Vagina (tissue), 2 donors: ENCODE data around the gene TRIP4. TPM values are rescaled to one million over a fixed set of nuclear protein-coding genes. Genes with fewer than 3 reads are reported as not detected.

Experiments used
- DNase-seq, 2 donors: peaks; one replicate each; pipeline ENCODE4 v3.0.0-alpha.2; 2017; ENCODE audit errors: extremely low spot score in 2 of 2
- H3K27ac ChIP-seq: fragments of 200-600 bp; sonication (generic); one replicate; pipeline ENCODE4 v1.5.1; 2019
- H3K27me3 ChIP-seq: fragments of 200-600 bp; sonication (generic); one replicate; pipeline ENCODE4 v1.5.1; 2019
- H3K36me3 ChIP-seq, 2 donors: fragments of 200-600 bp; sonication (generic); one replicate each; pipeline ENCODE4 v1.5.1; 2017 to 2019
- H3K4me1 ChIP-seq: fragments of 200-600 bp; sonication (generic); one replicate; pipeline ENCODE4 v1.5.1; 2019
- H3K4me3 ChIP-seq, 2 donors: fragments of 200-600 bp; sonication (generic); 1 replicate in 1 of 2; 2 replicates in 1 of 2; pipeline ENCODE4 v1.5.1; 2016 to 2019
- H3K9me3 ChIP-seq: fragments of 200-600 bp; sonication (generic); one replicate; pipeline ENCODE4 v1.5.1; 2019
- CTCF ChIP-seq, 3 experiments: fragments of 450-650 bp in 2 of 3; fragments of 200-600 bp in 1 of 3; sonication (generic) in 1 of 3; IDR thresholded peaks; one replicate each; pipeline ENCODE4 v1.5.1; 2017 to 2019; ENCODE audit warnings: antibody characterized with exemption in 3 of 3, mild to moderate bottlenecking in 2 of 3, moderate library complexity in 2 of 3
- POLR2A ChIP-seq, 2 donors: fragments of 450-650 bp; IDR thresholded peaks; one replicate each; pipeline ENCODE4 v1.6.1; 2017; ENCODE audit warnings: antibody characterized with exemption in 2 of 2, mild to moderate bottlenecking in 2 of 2, moderate library complexity in 2 of 2
- POLR2AphosphoS5 ChIP-seq, 2 donors: sonication (generic); formaldehyde crosslinking; IDR thresholded peaks; one replicate each; pipeline ENCODE4 v1.9.0; 2017; ENCODE audit warnings: antibody characterized with exemption in 2 of 2, mild to moderate bottlenecking in 2 of 2, low read depth in 1 of 2; ENCODE audit not compliant: insufficient read depth in 1 of 2
- intact Hi-C: fragments of 100-400 bp; cut with DNase I; formaldehyde crosslinking; loops from one replicate; pipeline ENCODE4 v1.15.1; 2023
- total RNA-seq: library from RNA; depleted of rRNA; stranded (reverse); fragments of >200 nt; gene quantifications from one replicate; pipeline ENCODE4 v1.2.3, GENCODE V29; 2016

TRIP4 gene
- total RNA-seq, 1 donor from 2014 or later: 22.3 TPM

- Histone ChIP-seq H3K4me1 (no peaks in the 10 kb centered on the region), H3K27me3 (no peaks in the 10 kb centered on the region), H3K36me3 (peaks cover 0 to 72% of the 10 kb centered on the region in 2 donors), H3K27ac (no peak overlapping the region), H3K9me3 (no peaks in the 10 kb centered on the region), H3K4me3 (no peak overlapping the region)
- intact Hi-C loops: no loop called here
- no peak for TF ChIP-seq POLR2AphosphoS5 (IDR thresholded peaks at IDR 0.05; ENCODE audit: insufficient read depth in 1 of 2, low read depth in 1 of 2)
- no peak for TF ChIP-seq POLR2A (IDR thresholded peaks at IDR 0.05)
- no peak for TF ChIP-seq CTCF (IDR thresholded peaks at IDR 0.05)
- DNase-seq: no peak
These were observed 9.2 kb downstream of the TRIP4 start for GRCh38 chr15:64396789-64397188.

GRCh38 chr15:64398575-64398974, 10.9 kb downstream of the TRIP4 start:
- H3K36me3 ChIP-seq: peaks cover 0 to 88% of the 10 kb centered on the region in 2 donors
- no peak overlapping the region for H3K27ac ChIP-seq
- DNase-seq: no peak
- no peaks in the 10 kb centered on the region for H3K4me1 ChIP-seq
- H3K9me3 ChIP-seq: no peaks in the 10 kb centered on the region
- H3K27me3 ChIP-seq: no peaks in the 10 kb centered on the region
- no peak overlapping the region for H3K4me3 ChIP-seq
- intact Hi-C loops: no loop called here
- TF ChIP-seq CTCF (IDR thresholded peaks at IDR 0.05) (no peak), POLR2A (IDR thresholded peaks at IDR 0.05) (no peak), POLR2AphosphoS5 (IDR thresholded peaks at IDR 0.05; ENCODE audit: insufficient read depth in 1 of 2, low read depth in 1 of 2) (no peak)

GRCh38 chr15:64400583-64400982, 12.9 kb downstream of the TRIP4 start:
- no peak for DNase-seq
- no peaks in the 10 kb centered on the region for H3K4me1 ChIP-seq
- H3K9me3 ChIP-seq: no peaks in the 10 kb centered on the region
- H3K27ac ChIP-seq: no peak overlapping the region
- H3K36me3 ChIP-seq: peaks cover 0 to 81% of the 10 kb centered on the region in 2 donors
- H3K4me3 ChIP-seq: no peak overlapping the region
- intact Hi-C loops: no loop called here
- no peaks in the 10 kb centered on the region for H3K27me3 ChIP-seq
- no peak for TF ChIP-seq CTCF (IDR thresholded peaks at IDR 0.05)
- no peak for TF ChIP-seq POLR2AphosphoS5 (IDR thresholded peaks at IDR 0.05; ENCODE audit: insufficient read depth in 1 of 2, low read depth in 1 of 2)
- TF ChIP-seq POLR2A (IDR thresholded peaks at IDR 0.05): no peak

GRCh38 chr15:64412216-64412615, 24.6 kb downstream of the TRIP4 start:
- H3K36me3 ChIP-seq: peaks cover 0 to 68% of the 10 kb centered on the region in 2 donors
- H3K9me3 ChIP-seq: no peaks in the 10 kb centered on the region
- TF ChIP-seq POLR2A (IDR thresholded peaks at IDR 0.05) (no peak), POLR2AphosphoS5 (IDR thresholded peaks at IDR 0.05; ENCODE audit: insufficient read depth in 1 of 2, low read depth in 1 of 2) (no peak), CTCF (IDR thresholded peaks at IDR 0.05) (no peak)
- DNase-seq: no peak
- intact Hi-C loops: no loop called here
- no peaks in the 10 kb centered on the region for H3K27me3 ChIP-seq
- no peak overlapping the region for H3K27ac ChIP-seq
- H3K4me3 ChIP-seq: no peak overlapping the region
- no peaks in the 10 kb centered on the region for H3K4me1 ChIP-seq

- TF ChIP-seq CTCF (IDR thresholded peaks at IDR 0.05) (no peak), POLR2AphosphoS5 (IDR thresholded peaks at IDR 0.05; ENCODE audit: insufficient read depth in 1 of 2, low read depth in 1 of 2) (no peak), POLR2A (IDR thresholded peaks at IDR 0.05) (no peak)
- intact Hi-C loops: no loop called here
These were observed 35.1 kb downstream of the TRIP4 start for GRCh38 chr15:64422697-64423096.

More at GRCh38 chr15:64422697-64423096, 35.1 kb downstream of the TRIP4 start:
- Histone ChIP-seq H3K9me3 (no peaks in the 10 kb centered on the region), H3K4me1 (no peaks in the 10 kb centered on the region), H3K27ac (no peak overlapping the region), H3K4me3 (no peak overlapping the region), H3K36me3 (peaks cover 0 to 63% of the 10 kb centered on the region in 2 donors), H3K27me3 (no peaks in the 10 kb centered on the region)
- DNase-seq: no peak
